ENCODE measurements around the gene PEX16.
A peak's percentile ranks its signal among the peaks of the same experiment; 100 is the strongest.

PEX16 gene

GRCh38 chr11:45872651-45873356 is 44.9 kb downstream of the PEX16 start:
- peak; percentile 39 to 40 for DNase-seq

GRCh38 chr11:45871638-45872037 is 46.0 kb downstream of the PEX16 start:
- DNase-seq: no peak

DNA sequence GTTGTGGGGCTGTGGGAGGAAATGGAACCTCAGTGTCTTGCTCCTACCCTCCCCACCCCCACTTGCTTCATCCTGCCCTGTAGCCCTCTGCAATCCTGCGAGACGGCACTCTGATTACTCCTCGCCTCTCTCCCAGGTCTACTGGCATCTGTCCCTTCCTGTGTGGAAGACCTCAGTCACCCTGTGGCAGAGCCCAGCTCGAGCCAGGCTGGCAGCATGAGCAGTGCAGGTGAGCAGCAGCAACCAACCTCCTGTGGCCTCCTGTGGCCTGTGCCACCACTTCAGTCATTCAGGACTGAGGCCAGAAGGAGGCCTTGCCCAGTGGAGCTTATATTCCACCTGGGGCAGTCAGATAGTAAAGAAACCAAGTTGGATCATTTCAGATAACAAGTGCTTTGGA is 47.0 kb downstream of the PEX16 start:
- DNase-seq: no peak

DNA sequence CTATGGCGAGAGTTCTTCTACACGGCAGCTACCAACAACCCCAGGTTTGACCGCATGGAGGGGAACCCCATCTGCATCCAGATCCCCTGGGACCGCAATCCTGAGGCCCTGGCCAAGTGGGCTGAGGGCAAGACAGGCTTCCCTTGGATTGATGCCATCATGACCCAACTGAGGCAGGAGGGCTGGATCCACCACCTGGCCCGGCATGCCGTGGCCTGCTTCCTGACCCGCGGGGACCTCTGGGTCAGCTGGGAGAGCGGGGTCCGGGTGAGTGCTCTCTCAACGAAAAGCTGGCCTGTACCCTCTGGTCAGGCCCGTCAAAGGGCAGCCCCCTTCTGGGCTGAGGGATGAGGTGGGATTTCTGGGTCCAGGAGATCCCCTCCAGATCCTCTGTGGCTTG is 48.1 kb downstream of the PEX16 start:
- DNase-seq: no peak

- no peak for DNase-seq
Measured at GRCh38 chr11:45864041-45864440, 53.6 kb downstream of the PEX16 start.

DNA sequence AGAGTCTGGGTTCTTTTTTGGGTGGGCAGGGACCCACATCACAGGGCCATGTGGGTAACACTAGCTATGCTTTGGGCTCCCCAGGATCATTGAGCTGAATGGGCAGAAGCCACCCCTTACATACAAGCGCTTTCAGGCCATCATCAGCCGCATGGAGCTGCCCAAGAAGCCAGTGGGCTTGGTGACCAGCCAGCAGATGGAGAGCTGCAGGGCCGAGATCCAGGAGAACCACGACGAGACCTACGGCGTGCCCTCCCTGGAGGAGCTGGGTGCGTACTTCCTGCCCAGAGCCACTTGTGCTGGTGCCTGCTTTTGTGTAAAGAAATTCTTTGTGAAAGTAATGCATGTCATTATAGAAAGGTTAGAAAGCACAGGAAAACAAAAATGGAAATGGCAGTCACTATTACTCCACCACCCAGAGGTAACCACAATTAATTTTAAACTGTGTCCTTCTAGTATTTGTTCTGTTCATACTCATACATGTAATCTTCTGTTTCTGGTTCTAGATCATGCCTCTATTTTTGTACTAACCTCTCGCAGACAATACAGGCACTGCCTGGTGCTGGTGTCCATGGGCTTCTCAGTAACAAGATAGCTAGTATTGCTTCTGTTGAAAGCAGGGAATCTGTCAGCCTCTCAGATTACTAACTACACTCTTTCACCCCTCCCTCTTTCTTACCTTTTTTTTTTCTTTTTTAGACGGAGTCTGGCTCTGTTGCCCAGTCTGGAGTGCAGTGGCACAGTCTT is 56.7 kb downstream of the PEX16 start:
- no peak for DNase-seq

DNA sequence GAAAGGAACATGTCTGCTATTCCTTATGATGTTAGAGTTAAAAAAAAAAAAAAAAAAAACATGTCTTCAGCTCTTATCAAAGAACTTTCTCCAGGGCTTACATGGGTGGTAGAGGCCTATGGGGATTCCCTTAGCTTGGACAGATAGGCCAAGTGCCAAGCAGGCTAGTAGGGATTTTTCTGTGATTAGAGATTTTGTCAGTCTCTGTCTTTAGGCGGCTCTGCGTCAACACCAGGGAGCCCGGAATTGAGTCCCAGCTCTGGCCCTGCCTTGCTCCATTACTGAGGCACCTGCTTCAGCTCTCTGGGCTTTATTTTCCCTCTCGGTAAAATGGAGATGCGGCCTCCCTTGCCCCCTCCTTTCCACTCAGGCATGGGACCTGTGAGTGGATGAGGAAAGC is 57.3 kb downstream of the PEX16 start:
- no peak for DNase-seq
